GM18526 (cell line): ENCODE measurements around the gene DLGAP1.

Experiments used
- POLR2A ChIP-seq: IDR thresholded peaks from 3 replicates; pipeline ENCODE4 v1.6.1; 2011; ENCODE audit not compliant: insufficient read length; ENCODE audit errors: extremely low read depth

Gene DLGAP1

GRCh38 chr18:3798032-3798431 lies 657.1 kb downstream of the DLGAP1 start:
- TF ChIP-seq POLR2A = no peak

GRCh38 chr18:3796434-3796833 lies 658.7 kb downstream of the DLGAP1 start:
- no peak for TF ChIP-seq POLR2A

- no peak for TF ChIP-seq POLR2A
Measured at GRCh38 chr18:3794537-3795348, 660.4 kb downstream of the DLGAP1 start.

- no peak for TF ChIP-seq POLR2A
Measured at GRCh38 chr18:3793545-3793944, 661.6 kb downstream of the DLGAP1 start.

- TF ChIP-seq POLR2A = no peak
Measured at GRCh38 chr18:3793111-3793510, 662.0 kb downstream of the DLGAP1 start.

GRCh38 chr18:3792711-3793110 lies 662.4 kb downstream of the DLGAP1 start:
- no peak for TF ChIP-seq POLR2A

- no peak for TF ChIP-seq POLR2A
Measured at GRCh38 chr18:3791238-3791637, 663.9 kb downstream of the DLGAP1 start.

- TF ChIP-seq POLR2A = no peak
Measured at GRCh38 chr18:3790703-3791102, 664.4 kb downstream of the DLGAP1 start.

GRCh38 chr18:3789525-3789924 lies 665.6 kb downstream of the DLGAP1 start:
- no peak for TF ChIP-seq POLR2A

GRCh38 chr18:3784949-3785348 lies 670.2 kb downstream of the DLGAP1 start:
- TF ChIP-seq POLR2A = no peak

- no peak for TF ChIP-seq POLR2A
Measured at GRCh38 chr18:3782901-3783300, 672.2 kb downstream of the DLGAP1 start.

- TF ChIP-seq POLR2A = no peak
Measured at GRCh38 chr18:3777719-3778118, 677.4 kb downstream of the DLGAP1 start.

GRCh38 chr18:3777122-3777521 lies 678.0 kb downstream of the DLGAP1 start:
- TF ChIP-seq POLR2A = no peak

- no peak for TF ChIP-seq POLR2A
Measured at GRCh38 chr18:3775996-3776395, 679.1 kb downstream of the DLGAP1 start.

- no peak for TF ChIP-seq POLR2A
Measured at GRCh38 chr18:3773303-3773702, 681.8 kb downstream of the DLGAP1 start.

GRCh38 chr18:3771121-3771971 lies 683.8 kb downstream of the DLGAP1 start:
- no peak for TF ChIP-seq POLR2A
